Measurements from ENCODE around the gene CD19.
A peak's percentile ranks its signal among the peaks of the same experiment; 100 is the strongest.

DNA sequence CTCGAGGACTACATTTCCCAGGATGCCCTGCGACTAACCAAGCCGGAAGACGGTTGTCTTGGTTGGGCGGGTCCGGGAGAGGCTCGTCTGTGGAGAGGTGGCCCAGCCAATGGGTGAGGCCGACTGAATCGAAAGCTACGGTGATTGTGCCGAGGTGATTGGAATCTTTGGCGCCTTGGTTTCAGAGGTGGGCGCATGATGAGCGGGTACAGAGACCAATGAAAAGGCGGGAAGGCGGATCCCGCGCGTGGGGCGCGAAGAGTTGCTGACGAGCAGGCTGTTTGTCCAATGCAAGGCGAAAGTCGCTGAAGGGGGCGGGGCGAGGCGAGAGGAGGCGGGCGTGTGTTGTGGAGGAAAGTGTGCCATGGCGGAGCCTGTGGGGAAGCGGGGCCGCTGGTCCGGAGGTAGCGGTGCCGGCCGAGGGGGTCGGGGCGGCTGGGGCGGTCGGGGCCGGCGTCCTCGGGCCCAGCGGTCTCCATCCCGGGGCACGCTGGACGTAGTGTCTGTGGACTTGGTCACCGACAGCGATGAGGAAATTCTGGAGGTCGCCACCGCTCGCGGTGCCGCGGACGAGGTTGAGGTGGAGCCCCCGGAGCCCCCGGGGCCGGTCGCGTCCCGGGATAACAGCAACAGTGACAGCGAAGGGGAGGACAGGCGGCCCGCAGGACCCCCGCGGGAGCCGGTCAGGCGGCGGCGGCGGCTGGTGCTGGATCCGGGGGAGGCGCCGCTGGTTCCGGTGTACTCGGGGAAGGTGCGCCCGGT, 19.1 kb downstream of the CD19 start, which contains the start of gene NFATC2IP:
- TF ChIP-seq ZZZ3 (IDR thresholded peaks at IDR 0.05; ENCODE audit: control insufficient read depth, insufficient read length, low read depth) (no peak), GABPA (IDR thresholded peaks at IDR 0.05; ENCODE audit: low read depth) (peak; percentile 93), RFX5 (IDR thresholded peaks at IDR 0.05; ENCODE audit: low read depth, low read length) (peak; percentile 66; the same call in 1 of the 2 replicates)
- TF ChIP-seq, protein P1, sequence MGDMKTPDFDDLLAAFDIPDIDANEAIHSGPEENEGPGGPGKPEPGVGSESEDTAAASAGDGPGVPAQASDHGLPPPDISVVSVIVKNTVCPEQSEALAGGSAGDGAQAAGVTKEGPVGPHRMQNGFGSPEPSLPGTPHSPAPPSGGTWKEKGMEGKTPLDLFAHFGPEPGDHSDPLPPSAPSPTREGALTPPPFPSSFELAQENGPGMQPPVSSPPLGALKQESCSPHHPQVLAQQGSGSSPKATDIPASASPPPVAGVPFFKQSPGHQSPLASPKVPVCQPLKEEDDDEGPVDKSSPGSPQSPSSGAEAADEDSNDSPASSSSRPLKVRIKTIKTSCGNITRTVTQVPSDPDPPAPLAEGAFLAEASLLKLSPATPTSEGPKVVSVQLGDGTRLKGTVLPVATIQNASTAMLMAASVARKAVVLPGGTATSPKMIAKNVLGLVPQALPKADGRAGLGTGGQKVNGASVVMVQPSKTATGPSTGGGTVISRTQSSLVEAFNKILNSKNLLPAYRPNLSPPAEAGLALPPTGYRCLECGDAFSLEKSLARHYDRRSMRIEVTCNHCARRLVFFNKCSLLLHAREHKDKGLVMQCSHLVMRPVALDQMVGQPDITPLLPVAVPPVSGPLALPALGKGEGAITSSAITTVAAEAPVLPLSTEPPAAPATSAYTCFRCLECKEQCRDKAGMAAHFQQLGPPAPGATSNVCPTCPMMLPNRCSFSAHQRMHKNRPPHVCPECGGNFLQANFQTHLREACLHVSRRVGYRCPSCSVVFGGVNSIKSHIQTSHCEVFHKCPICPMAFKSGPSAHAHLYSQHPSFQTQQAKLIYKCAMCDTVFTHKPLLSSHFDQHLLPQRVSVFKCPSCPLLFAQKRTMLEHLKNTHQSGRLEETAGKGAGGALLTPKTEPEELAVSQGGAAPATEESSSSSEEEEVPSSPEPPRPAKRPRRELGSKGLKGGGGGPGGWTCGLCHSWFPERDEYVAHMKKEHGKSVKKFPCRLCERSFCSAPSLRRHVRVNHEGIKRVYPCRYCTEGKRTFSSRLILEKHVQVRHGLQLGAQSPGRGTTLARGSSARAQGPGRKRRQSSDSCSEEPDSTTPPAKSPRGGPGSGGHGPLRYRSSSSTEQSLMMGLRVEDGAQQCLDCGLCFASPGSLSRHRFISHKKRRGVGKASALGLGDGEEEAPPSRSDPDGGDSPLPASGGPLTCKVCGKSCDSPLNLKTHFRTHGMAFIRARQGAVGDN (IDR thresholded peaks at IDR 0.05): no peak
- TF ChIP-seq, protein P2, sequence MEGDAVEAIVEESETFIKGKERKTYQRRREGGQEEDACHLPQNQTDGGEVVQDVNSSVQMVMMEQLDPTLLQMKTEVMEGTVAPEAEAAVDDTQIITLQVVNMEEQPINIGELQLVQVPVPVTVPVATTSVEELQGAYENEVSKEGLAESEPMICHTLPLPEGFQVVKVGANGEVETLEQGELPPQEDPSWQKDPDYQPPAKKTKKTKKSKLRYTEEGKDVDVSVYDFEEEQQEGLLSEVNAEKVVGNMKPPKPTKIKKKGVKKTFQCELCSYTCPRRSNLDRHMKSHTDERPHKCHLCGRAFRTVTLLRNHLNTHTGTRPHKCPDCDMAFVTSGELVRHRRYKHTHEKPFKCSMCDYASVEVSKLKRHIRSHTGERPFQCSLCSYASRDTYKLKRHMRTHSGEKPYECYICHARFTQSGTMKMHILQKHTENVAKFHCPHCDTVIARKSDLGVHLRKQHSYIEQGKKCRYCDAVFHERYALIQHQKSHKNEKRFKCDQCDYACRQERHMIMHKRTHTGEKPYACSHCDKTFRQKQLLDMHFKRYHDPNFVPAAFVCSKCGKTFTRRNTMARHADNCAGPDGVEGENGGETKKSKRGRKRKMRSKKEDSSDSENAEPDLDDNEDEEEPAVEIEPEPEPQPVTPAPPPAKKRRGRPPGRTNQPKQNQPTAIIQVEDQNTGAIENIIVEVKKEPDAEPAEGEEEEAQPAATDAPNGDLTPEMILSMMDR (IDR thresholded peaks at IDR 0.05 in 2 of 3, conservative IDR thresholded peaks at IDR 0.05 in 1 of 3; ENCODE audit: control insufficient read depth in 2 of 3, extremely low read depth in 1 of 3, insufficient read depth in 1 of 3, low read depth in 3 of 3, low read length in 3 of 3): no peak

Data from GM12878 (cell line).